GM19468 (cell line): ENCODE results near the gene EDC3.
A peak's percentile ranks its signal among the peaks of the same experiment; 100 is the strongest.
"Not testable (repeated sequence)": the region's sequence is repeated elsewhere in the genome, so short reads cannot be mapped to it uniquely, and the experiment has no call there.

Experiments used
- ATAC-seq: cut with Tn5 transposase; IDR thresholded peaks from one replicate; pipeline ENCODE4 v1.9.1; 2021; ENCODE audit warnings: mild to moderate bottlenecking, moderate library complexity, moderate number of reproducible peaks; ENCODE audit not compliant: unreplicated experiment; ENCODE audit errors: extremely low read depth

Gene EDC3

GRCh38 chr15:74695597-74696397 is at the start of gene EDC3:
EDC3 (minus strand) TSS chr15:74696024; CDS start chr15:74675124, 20,900 bp downstream.
- peak; percentile 9 for ATAC-seq

GRCh38 chr15:74742422-74742821 is 46.6 kb upstream of the EDC3 start:
- ATAC-seq: no peak

GRCh38 chr15:74738239-74738638 is 42.4 kb upstream of the EDC3 start:
- not testable (repeated sequence) for ATAC-seq

- ATAC-seq: no peak
These were observed 39.5 kb upstream of the EDC3 start for GRCh38 chr15:74735305-74735704.

GRCh38 chr15:74733269-74733668 is 37.4 kb upstream of the EDC3 start:
- no peak for ATAC-seq

GRCh38 chr15:74732846-74733245 is 37.0 kb upstream of the EDC3 start:
- ATAC-seq: no peak

GRCh38 chr15:74730619-74731316 is 34.9 kb upstream of the EDC3 start:
- ATAC-seq: no peak

GRCh38 chr15:74729372-74729771 is 33.5 kb upstream of the EDC3 start:
- not testable (repeated sequence) for ATAC-seq

- not testable (repeated sequence) for ATAC-seq
These were observed 32.9 kb upstream of the EDC3 start for GRCh38 chr15:74728699-74729098.

- ATAC-seq: no peak
These were observed 31.9 kb upstream of the EDC3 start for GRCh38 chr15:74727727-74728126.

GRCh38 chr15:74726774-74727164 is 30.9 kb upstream of the EDC3 start:
- no peak for ATAC-seq

GRCh38 chr15:74725845-74726773 is 30.3 kb upstream of the EDC3 start:
- ATAC-seq: no peak

- ATAC-seq: no peak
These were observed 29.5 kb upstream of the EDC3 start, which contains the start of gene CYP1A1 for GRCh38 chr15:74725225-74725774. CYP1A1 (minus strand) TSS chr15:74725528; CDS start chr15:74723097, 2,431 bp downstream.

GRCh38 chr15:74724570-74725224 is 28.9 kb upstream of the EDC3 start:
- no peak for ATAC-seq

- ATAC-seq: no peak
These were observed 28.0 kb upstream of the EDC3 start for GRCh38 chr15:74723754-74724334.

GRCh38 chr15:74723187-74723586 is 27.4 kb upstream of the EDC3 start:
- no peak for ATAC-seq

GRCh38 chr15:74722591-74722990 is 26.8 kb upstream of the EDC3 start:
- ATAC-seq: no peak

- ATAC-seq: no peak
These were observed 20.8 kb upstream of the EDC3 start for GRCh38 chr15:74716651-74717050.

- ATAC-seq: no peak
These were observed 16.5 kb upstream of the EDC3 start for GRCh38 chr15:74712311-74712710.
